Measurements from ENCODE around the gene MEX3B. TPM values are rescaled to one million over a fixed set of nuclear protein-coding genes. Genes with fewer than 3 reads are reported as not detected.

Gene MEX3B
- total RNA-seq, 4 donors from 2014 or later, result 1.2 to 4.4 (median 2.2) TPM

- Histone ChIP-seq H3K4me3 (no peak overlapping the region), H3K9me3 (no peaks in the 10 kb centered on the region), H3K27me3 (peaks cover 95% of the 10 kb centered on the region), H3K4me1 (no peaks in the 10 kb centered on the region), H3K36me3 (no peaks in the 10 kb centered on the region), H3K27ac (no peak overlapping the region)
- TF ChIP-seq EP300 (IDR thresholded peaks at IDR 0.05), result no peak
- no peak for TF ChIP-seq POLR2A (IDR thresholded peaks at IDR 0.05)
- TF ChIP-seq CTCF (IDR thresholded peaks at IDR 0.05), result no peak
- TF ChIP-seq POLR2AphosphoS5 (IDR thresholded peaks at IDR 0.05), result no peak
- ATAC-seq, result no peak
- 5 to 17% methylated on average over 2 of the region's 2 CpGs for WGBS, 2 donors (ENCODE audit: low coverage in 1 of 2)
Observed at GRCh38 chr15:82058517-82059204, 12.8 kb upstream of the MEX3B start.

- Histone ChIP-seq H3K4me1 (no peaks in the 10 kb centered on the region), H3K27ac (no peak overlapping the region), H3K4me3 (no peak overlapping the region), H3K36me3 (no peaks in the 10 kb centered on the region), H3K27me3 (peaks cover 92% of the 10 kb centered on the region), H3K9me3 (no peaks in the 10 kb centered on the region)
- 5 to 19% methylated on average over 6 to 7 of the region's 14 CpGs for WGBS, 2 donors (ENCODE audit: low coverage in 1 of 2)
- no peak for ATAC-seq
- TF ChIP-seq POLR2A (IDR thresholded peaks at IDR 0.05) (no peak), CTCF (IDR thresholded peaks at IDR 0.05) (no peak), EP300 (IDR thresholded peaks at IDR 0.05) (no peak), POLR2AphosphoS5 (IDR thresholded peaks at IDR 0.05) (no peak)
Observed at GRCh38 chr15:82058026-82058425, 12.2 kb upstream of the MEX3B start.

GRCh38 chr15:82056958-82057823 lies 11.4 kb upstream of the MEX3B start:
- WGBS, 2 donors (ENCODE audit: low coverage in 1 of 2), result 24 to 30% methylated on average over 5 to 7 of the region's 7 CpGs
- Histone ChIP-seq H3K9me3 (no peaks in the 10 kb centered on the region), H3K4me3 (no peak overlapping the region), H3K36me3 (no peaks in the 10 kb centered on the region), H3K27ac (no peak overlapping the region), H3K27me3 (peaks cover 90% of the 10 kb centered on the region), H3K4me1 (no peaks in the 10 kb centered on the region)
- ATAC-seq, result no peak
- TF ChIP-seq POLR2AphosphoS5 (IDR thresholded peaks at IDR 0.05) (no peak), POLR2A (IDR thresholded peaks at IDR 0.05) (no peak), EP300 (IDR thresholded peaks at IDR 0.05) (no peak), CTCF (IDR thresholded peaks at IDR 0.05) (no peak)

- no peak overlapping the region for H3K4me3 ChIP-seq
- 90 to 91% methylated on average over 12 of the region's 12 CpGs for WGBS, 2 donors (ENCODE audit: low coverage in 1 of 2)
- no peak for ATAC-seq
- H3K9me3 ChIP-seq, result no peaks in the 10 kb centered on the region
- H3K27ac ChIP-seq, result no peak overlapping the region
- H3K36me3 ChIP-seq, result no peaks in the 10 kb centered on the region
- H3K27me3 ChIP-seq, result peaks cover 47% of the 10 kb centered on the region
- TF ChIP-seq EP300 (IDR thresholded peaks at IDR 0.05), result no peak
- no peak for TF ChIP-seq CTCF (IDR thresholded peaks at IDR 0.05)
- TF ChIP-seq POLR2A (IDR thresholded peaks at IDR 0.05), result no peak
- no peak for TF ChIP-seq POLR2AphosphoS5 (IDR thresholded peaks at IDR 0.05)
- H3K4me1 ChIP-seq, result peaks cover 0 to 4% (median 0%) of the 10 kb centered on the region in 3 donors
Observed at GRCh38 chr15:82052751-82053150, 6.9 kb upstream of the MEX3B start.

Data from gastroesophageal sphincter (tissue), 4 donors.